ENCODE data around the gene LCN1. TPM values are rescaled to one million over a fixed set of nuclear protein-coding genes. Genes with fewer than 3 reads are reported as not detected.
"Not testable (repeated sequence)": the region's sequence is repeated elsewhere in the genome, so short reads cannot be mapped to it uniquely, and the experiment has no call there.

The LCN1 gene
- polyA plus RNA-seq, 1 donor (not counting 4 experiments of a cell fraction or from before 2014, with no cell fraction given) = not detected

DNA sequence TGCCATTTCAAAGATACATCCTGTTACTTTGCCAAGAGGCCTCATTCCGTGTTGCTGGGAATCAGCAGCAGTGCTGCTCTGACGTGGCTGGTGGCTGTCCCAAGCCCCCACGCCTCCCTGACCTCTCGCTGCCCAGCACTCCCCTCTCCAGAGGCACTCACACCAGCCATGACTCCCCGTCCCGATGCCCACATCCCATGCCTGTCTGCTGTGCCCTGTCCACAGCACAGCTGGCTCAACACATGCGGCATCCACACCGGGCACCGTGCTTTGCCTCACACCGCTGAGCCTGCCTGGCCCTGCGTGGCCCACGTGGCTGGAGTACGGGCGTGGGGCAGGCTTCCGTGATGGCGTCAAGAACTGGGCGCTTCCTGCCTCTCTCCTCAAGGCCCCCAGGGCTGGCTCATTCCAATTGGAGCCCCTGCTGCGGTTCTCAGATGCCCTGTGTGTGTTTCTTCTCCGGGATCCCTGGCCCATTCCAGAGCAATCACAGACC is 7.8 kb upstream of the LCN1 start:
- FAIRE-seq = no peak

DNA sequence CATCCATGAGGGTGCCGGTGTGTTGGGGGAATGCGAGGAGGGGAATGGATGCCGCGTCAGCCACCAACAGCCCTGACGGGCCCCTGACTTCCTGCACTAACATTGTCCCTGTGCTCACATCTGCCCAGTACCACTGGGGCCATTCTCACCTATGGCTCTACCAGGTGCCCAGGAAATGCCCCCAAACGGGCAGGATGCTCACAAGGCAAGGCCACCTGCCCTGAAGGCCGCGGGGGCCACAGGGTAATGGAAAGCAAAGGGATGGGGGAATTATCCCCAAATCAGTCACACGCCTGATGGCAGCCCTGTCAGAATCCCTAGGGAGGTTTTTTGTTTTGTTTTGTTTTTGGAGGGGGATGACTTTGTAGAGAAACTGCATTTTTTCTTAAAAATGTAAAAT is 7.3 kb upstream of the LCN1 start:
- dilution Hi-C loops (cut with MboI; ENCODE audit: extremely low pct_ligation_motif_present, low sequenced_read_pairs); H3K9me1 ChIP-seq (ENCODE audit: control insufficient read depth, extremely low read depth, insufficient read depth, low read length); H4K20me1 ChIP-seq (ENCODE audit: control insufficient read depth, extremely low read depth, insufficient read depth, low read length); DNase-seq (ENCODE audit: low read depth, low spot score); FAIRE-seq; H3K27ac ChIP-seq (ENCODE audit: control insufficient read depth, insufficient read depth, low read length); H3K4me3 ChIP-seq (ENCODE audit: control insufficient read depth in 2 of 3, extremely low read depth in 1 of 3, insufficient read depth in 2 of 3, low read depth in 1 of 3, low read length in 3 of 3); H3K27me3 ChIP-seq (ENCODE audit: control insufficient read depth, extremely low read depth, insufficient read depth, low read length); H3K9me3 ChIP-seq (ENCODE audit: control insufficient read depth, low read depth, low read length); H3K9ac ChIP-seq (ENCODE audit: control insufficient read depth, extremely low read depth, insufficient read depth, low read length); H3K4me2 ChIP-seq (ENCODE audit: control insufficient read depth, extremely low read depth, insufficient read depth, low read depth, low read length); H3K79me2 ChIP-seq (ENCODE audit: control insufficient read depth, insufficient read depth, low read length); H2AFZ ChIP-seq (ENCODE audit: control insufficient read depth, low read length); H3K36me3 ChIP-seq (ENCODE audit: control insufficient read depth in 2 of 2, extremely low read depth in 1 of 2, insufficient read depth in 2 of 2, low read length in 2 of 2): not testable (repeated sequence)
- H3K4me1 ChIP-seq (ENCODE audit: control insufficient read depth, extremely low read depth, insufficient read depth, low read length) = peaks cover 15% of the 10 kb centered on the region

More for the DNA sequence above, 7.8 kb upstream of the LCN1 start:
- dilution Hi-C loops (cut with MboI; ENCODE audit: extremely low pct_ligation_motif_present, low sequenced_read_pairs) = no loop called here
- no peaks in the 10 kb centered on the region for H3K9me3 ChIP-seq (ENCODE audit: control insufficient read depth, low read depth, low read length)
- no peak overlapping the region for H3K4me2 ChIP-seq (ENCODE audit: control insufficient read depth, extremely low read depth, insufficient read depth, low read depth, low read length)
- H3K4me3 ChIP-seq (ENCODE audit: control insufficient read depth in 2 of 3, extremely low read depth in 1 of 3, insufficient read depth in 2 of 3, low read depth in 1 of 3, low read length in 3 of 3) = no peak overlapping the region
- H3K79me2 ChIP-seq (ENCODE audit: control insufficient read depth, insufficient read depth, low read length) = no peaks in the 10 kb centered on the region
- H3K27ac ChIP-seq (ENCODE audit: control insufficient read depth, insufficient read depth, low read length) = no peak overlapping the region
- no peak for DNase-seq (ENCODE audit: low read depth, low spot score)
- H4K20me1 ChIP-seq (ENCODE audit: control insufficient read depth, extremely low read depth, insufficient read depth, low read length) = no peaks in the 10 kb centered on the region
- H3K9ac ChIP-seq (ENCODE audit: control insufficient read depth, extremely low read depth, insufficient read depth, low read length) = no peak overlapping the region
- TF ChIP-seq CTCF (optimal IDR thresholded peaks at IDR 0.05 in 1 of 3, IDR thresholded peaks at IDR 0.05 in 1 of 3, conservative IDR thresholded peaks at IDR 0.05 in 1 of 3; ENCODE audit: extremely low read depth in 1 of 3, insufficient read depth in 2 of 3, low read length in 3 of 3) (no peak), EZH2 (IDR thresholded peaks at IDR 0.05; ENCODE audit: low read length) (no peak)
- H3K27me3 ChIP-seq (ENCODE audit: control insufficient read depth, extremely low read depth, insufficient read depth, low read length) = no peaks in the 10 kb centered on the region
- H3K36me3 ChIP-seq (ENCODE audit: control insufficient read depth in 2 of 2, extremely low read depth in 1 of 2, insufficient read depth in 2 of 2, low read length in 2 of 2) = no peaks in the 10 kb centered on the region
- peaks cover 15% of the 10 kb centered on the region for H3K4me1 ChIP-seq (ENCODE audit: control insufficient read depth, extremely low read depth, insufficient read depth, low read length)
- no peaks in the 10 kb centered on the region for H3K9me1 ChIP-seq (ENCODE audit: control insufficient read depth, extremely low read depth, insufficient read depth, low read length)
- H2AFZ ChIP-seq (ENCODE audit: control insufficient read depth, low read length) = no peak overlapping the region
